Stimulated activated CD8-positive, alpha-beta memory T cell treated with anti-CD3 and anti-CD28 coated beads, Interleukin-15, amount 100 ng/mL, for 1 hour (primary cell): ENCODE data around the gene TEX2.
"Not testable (repeated sequence)": the region's sequence is repeated elsewhere in the genome, so short reads cannot be mapped to it uniquely, and the experiment has no call there.

Experiments
- DNase-seq: peaks from one replicate; pipeline ENCODE4 v3.0.0-alpha.2; 2020; ENCODE audit warnings: low read depth

Gene TEX2

DNA sequence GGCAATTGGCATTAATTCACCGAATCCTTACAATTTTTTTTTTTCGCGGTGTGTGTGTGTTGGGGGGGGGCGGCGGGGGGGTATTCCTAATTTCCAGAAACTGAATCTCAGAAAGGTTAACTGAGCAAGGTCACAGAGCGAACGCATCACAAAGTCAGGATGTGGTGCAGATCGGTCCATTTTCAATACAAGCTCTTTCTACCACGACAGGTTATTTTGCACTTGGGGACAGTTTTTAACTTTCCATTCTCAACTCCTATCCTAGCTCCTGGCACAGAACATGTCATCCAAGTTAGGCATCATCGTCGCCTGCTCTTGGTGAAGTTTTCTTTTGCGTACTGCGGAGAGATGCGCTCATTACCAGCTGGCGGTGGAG, 117.7 kb downstream of the TEX2 start:
- no peak for DNase-seq

DNA sequence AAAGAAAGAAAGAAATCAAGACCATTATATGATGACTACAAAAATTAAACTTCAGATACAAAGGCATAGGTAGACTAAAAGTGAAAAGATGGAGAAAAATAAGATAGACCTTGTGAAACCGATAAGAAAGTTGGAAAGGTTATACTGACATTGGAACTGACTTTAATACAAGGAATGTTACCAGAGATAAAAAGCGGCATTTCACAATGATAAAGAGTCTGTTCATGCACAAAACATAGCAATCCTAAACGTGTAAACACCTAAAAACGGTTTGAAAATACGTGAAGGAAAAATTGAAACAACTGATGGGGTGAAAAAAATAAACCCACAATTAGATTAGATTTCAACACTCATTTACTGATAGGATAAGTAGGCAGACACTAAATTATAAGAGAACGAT, 123.5 kb downstream of the TEX2 start:
- no peak for DNase-seq

DNA sequence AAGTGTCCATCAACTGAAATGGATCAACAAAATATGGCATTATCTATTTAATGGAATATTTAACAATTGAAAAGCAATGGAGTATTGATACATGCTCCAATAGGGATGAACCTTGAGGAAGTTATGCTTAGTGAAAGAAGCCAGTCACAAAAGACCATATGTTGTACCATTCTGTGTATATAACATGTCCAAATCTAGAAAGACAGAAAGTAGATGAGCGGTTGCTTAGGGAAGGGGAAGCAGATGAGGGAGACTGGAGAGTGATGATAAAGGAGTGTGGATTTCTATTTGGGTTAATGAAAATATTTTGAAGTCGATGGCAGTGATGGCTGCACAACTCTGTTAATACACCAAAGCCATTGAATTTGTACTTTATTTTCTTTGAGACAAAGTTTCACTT, 124.6 kb downstream of the TEX2 start:
- no peak for DNase-seq

DNA sequence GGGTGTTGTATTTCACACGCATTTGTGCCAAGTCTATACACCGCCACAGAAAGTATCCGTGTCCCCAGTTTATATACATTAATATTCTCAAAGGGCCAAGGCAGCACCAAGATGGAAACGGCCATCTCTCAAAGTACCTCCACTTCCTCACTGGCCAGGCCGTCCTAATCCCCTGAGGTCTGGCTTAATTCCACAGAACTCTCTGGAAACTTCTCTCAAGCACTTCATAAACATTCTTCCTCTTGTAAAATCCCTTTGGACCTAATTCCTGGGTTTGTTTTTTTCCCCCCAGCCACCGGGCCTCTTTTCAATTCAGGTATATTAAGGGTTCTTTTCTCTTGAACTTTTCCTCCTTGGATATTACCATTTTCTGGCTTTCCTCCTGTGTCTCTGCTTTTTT, 128.1 kb downstream of the TEX2 start:
- DNase-seq: no peak

DNA sequence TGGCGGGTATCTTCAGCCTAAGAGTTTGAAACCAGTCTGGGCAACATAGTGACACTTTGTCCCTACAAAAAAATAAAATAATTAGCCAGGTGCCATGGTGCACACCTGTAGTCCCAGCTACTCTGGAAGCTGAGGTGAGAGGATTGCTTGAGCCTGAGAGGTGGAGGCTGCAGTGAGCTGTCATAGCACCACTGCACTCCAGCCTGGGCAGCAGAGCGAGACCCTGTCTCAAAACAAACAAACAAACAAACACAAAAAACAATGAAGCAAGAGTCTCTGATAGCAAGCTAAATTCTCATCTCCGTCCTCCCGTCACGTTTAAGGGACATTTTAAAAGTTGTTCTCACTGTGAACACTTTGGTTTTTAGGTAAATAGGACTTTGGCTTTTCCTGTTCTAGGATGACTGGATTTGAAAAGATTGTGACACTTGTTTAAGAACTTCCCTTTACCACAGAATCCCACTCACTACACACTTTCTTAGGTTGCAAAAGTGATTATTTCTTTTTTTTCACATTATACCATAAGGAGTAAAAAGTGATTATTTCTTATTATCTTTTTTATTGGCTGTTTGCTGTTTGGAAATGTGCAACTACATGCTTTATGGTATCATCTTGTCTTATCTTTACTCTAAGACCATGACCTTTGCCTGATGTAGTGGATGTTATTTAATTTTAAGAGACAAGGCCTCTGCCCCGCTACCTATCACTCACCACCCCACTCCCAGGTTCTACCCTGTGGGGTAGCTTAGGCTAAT, 128.7 kb downstream of the TEX2 start:
- DNase-seq: no peak

DNA sequence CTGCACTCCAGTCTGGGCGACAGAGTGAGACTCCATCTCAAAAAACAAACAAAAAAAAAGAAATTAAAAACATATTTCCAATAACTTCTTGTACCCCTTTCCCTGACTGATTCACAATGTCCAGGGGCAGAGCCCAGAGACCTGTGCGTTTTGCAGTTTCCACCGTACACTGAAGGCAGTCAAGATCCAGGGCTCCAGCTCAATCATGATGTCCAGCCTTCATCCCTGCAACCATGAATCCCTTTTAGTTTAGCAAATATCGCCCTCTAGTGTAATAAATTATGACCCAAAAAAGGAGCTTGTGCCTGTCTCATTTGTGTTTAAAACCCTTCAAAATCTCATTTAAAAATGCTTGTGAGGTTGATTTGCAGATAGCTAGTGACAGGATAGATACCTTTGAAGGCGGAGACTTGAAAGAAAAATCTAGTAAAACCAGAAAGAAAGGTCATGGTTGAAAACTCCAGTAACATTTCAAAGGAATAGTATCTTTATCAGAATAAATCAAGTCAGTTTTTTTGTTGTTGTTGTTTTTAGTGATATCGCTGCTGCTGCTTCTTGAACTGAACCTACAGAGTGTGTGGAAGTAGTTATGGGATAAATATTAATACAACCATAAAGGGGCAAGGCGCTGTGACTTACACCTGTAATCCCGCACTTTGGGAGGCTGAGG, 129.4 kb downstream of the TEX2 start:
- no peak for DNase-seq

DNA sequence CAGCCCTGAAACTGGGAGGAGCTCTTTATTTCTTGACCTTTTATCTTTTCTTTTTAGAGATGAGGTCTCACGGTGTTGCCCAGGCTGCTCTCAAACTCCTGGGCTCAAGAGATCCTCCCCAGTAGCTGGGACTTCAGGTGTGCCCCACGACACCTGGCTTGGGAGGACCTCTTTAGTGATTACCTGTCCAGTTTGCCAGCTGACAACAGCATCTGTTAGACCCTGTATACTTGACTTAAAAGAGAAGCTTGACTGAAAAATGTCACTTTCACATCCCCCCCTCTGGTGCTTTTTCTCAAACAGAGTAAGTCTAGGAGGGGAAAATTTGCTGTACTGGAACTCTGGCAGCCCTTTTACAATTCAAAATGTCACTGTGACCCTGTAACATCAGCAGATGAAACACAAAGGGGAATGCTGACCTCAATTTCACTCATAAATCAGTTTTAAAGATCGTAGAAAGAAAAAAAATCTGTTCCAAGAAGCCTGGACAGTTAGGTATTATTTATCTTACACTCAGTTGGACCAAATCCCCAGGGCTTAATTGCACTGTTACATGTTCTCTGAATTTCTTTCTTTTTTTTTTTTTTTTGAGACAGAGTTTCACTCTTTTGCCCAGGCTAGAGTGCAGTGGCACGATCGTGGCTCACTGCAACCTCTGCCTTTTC, 131.3 kb downstream of the TEX2 start:
- DNase-seq: no peak

DNA sequence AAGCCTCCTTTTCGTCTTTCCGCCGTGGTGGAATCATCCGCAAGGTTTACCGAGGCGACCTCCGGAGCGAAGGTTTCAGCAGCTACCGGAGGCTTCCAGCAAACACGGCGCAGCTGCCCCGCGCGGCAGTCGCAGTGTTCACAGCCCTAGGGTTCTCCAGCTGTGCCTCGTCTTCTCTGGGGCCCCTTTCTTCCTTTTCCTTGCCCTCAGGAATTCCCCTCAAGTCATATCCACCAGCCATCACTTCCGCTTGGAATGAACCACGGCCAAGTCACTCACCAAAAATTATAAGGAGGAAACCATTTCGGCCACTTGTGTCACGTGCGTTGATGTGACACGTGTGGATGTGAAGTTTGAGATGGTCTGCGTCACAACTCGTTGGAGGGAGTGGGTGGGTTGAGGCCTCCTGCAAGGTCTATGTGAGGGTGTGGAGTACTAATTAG, 132.5 kb downstream of the TEX2 start:
- no peak for DNase-seq

DNA sequence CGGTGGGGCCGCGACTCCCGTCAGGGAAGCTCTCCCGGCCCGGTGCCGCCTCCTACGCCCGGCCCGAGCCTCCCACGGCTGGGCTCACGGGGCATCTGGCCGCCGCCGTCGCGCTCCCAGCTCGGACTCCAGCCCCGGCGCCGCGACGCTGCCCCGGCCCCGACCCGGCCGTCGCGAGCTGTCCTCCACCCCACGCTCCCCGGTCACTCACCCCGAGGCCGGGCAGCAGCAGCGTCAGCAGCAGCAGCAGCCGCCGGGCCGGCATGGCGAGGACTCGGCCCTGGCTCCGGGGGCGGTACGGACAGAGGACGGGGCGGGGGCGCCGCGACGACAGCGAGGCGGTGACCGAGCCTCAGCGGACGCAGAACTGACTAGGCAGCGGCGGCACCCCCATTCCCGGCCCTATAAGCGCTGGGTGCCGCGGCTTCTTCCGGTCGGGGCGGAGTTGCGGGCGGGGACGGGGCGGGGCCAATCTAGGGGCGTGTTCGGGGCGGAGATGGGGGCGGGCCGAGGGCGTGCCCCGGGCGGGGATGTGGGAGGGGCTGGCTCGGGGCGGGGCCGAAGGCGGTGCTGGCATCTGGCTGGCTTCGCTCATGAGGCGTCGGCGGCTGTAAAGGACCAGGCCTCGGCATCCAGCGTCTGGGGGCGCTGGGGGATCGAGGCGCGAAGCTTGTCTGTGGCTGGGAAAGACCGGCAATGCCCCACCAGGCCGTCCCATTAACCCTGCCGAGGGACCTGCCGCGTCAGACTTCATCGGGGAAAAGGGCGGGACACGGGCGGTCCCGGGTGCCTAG, 133.1 kb downstream of the TEX2 start, which contains the start of gene ERN1:
Gene ERN1, minus strand, starts transcription at position 380 of the 794 bp plus-strand sequence. Its CDS starts 115 bp downstream, at position 265.
- peak; percentile 84 for DNase-seq

DNA sequence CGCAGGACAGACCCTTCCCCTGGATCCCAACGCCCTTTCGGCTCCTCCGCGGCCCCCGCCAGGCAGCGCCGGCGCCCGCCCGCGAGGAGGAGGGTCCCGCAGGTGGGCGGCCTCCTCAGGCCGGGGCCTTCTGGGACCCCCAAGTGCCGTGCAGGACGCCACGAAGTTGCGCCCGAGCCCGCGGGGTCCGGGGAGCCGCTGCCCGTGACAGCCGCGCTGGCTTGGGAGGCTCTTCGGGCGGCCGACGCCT, 133.6 kb downstream of the TEX2 start:
- DNase-seq: no peak

DNA sequence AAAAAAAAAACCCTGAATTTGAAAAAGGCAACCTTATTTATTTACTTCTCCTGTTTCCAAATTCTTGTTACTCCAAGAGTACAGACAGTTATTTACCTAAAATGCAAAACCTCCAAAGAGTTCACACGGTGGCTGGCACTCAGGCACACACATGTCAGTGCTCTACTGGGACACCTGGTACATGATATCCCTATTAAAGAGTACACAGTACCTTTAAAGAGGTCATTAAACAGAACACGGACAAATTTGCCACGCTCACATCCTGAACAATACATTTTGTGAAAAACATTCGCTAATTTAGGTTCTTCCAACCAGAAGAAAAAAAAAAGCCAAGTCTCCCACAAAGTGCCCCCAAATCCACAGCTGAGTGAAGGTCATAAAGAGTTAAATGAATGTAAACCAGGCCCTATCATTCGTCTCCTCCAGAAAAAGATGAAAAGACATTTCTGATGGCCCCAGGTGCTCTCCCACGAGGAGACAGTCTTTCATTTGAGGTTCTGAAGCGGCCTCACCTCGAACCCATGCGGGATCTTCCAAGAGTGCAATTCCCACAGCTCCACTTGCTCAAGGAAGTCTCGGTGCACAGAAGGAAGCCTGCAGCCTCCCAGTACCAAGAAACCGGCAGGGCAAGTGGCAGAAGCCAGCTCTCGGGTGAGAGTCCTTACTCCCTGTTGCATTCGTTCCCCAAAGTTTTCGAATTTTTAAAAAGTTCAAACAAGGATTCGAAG, 134.1 kb downstream of the TEX2 start:
- DNase-seq: no peak

DNA sequence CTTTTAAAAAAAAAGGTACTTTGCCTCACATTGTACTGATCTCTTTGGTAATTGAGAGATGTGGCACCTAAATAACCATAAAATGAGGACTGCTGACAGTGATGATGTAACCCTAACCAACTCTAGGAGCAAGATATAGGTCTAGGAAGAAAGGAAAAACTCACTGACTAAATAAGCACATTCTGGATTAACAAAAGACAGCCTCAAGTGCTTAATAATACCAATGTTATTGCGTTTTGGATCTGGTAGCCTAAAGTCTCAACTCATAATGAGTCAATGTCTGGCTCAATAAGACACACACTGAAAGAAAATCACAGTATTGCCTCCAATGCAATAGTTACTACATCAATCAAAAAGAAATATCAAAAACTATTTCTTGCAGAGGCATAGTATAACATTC, 136.1 kb downstream of the TEX2 start:
- no peak for DNase-seq

DNA sequence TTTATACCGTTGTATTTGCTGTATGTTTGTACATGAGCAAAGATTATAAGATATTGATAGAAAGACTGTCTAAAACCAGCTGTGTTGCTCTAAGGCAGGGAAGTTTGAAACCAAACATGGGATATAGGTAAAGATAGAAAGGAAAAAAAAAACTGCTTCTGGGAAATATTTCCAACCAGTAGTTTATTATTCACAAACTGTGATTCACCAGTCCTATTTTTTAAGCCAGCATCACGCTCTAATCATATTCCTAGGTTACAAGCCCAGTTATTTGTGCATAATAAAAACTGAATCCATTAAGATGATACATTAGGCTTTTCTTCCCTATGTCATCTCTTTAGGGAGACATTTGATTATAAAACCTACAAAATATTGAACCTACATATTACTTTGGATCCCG, 137.1 kb downstream of the TEX2 start:
- DNase-seq: no peak

DNA sequence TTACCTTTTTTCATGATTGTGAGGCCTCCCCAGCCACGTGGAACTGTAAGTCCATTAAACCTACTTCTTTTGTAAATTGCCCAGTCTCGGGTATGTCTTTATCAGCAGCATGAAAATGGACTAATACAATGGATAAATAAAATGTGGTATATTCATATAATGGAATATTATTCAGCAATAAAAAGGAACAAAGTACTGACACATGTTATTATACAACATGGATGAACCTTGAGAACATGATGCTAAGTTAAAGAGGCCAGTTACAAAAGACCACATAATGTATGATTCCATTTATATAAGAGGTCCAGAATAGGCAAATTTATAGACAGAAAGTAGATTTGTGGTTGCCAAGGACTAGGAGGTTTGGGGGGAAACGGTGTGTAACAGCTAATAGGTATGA, 138.5 kb downstream of the TEX2 start:
- DNase-seq: no peak

DNA sequence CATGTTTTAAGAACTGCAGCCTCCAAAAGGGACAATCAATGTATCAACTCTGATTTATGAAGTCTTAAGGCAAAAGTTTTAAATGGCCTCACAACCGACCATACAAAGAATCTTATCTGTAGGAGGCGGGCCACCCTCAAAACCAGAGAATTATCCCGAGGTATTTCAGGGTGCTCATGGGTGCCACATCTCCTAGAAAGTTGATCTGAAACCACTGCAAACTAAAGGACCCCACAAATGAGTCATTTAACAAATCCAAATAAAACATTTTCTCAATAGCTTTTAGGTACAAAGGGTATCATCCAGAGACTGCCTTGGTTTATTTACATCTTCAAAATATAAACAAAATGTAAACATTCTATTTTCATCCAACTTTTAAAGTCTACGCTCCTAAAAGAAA, 139.9 kb downstream of the TEX2 start:
- no peak for DNase-seq

DNA sequence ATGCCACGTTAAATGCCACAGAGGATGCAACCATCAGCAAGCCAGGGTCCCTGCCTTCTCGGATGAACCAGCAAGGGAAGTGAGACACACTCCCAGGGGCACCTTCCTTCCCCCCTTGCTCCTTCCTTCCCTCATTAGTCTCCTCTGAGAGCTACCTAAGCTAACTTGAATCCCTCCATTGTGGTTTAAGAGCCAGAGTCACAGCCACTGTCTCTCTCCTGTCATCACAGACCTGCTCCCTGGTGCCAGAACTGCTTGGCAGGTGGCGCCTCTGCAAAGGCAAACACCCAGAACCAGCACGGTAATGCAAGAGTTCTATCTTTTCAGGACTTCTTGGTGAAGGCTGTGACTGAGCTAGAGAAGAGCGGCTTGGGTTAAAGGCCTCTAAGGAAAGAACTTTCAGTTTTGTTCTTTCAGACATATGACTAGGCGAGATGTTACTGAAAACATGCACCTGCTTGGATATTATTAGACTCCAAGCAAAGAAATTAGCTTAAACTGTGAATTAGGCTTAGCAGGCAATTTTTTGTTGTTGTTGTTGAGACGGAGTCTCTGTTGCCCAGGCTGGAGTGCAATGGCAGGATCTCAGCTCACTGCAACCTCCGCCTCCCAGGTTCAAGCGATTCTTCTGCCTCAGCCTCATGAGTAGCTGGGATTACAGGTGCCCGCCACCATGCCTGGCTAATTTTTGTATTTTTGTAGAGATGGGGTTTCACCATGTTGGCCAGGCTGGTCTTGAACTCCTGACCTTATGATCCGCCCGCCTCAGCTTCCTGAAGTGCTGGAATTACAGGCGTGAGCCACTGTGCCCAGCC, 141.9 kb downstream of the TEX2 start:
- DNase-seq: not testable (repeated sequence)

DNA sequence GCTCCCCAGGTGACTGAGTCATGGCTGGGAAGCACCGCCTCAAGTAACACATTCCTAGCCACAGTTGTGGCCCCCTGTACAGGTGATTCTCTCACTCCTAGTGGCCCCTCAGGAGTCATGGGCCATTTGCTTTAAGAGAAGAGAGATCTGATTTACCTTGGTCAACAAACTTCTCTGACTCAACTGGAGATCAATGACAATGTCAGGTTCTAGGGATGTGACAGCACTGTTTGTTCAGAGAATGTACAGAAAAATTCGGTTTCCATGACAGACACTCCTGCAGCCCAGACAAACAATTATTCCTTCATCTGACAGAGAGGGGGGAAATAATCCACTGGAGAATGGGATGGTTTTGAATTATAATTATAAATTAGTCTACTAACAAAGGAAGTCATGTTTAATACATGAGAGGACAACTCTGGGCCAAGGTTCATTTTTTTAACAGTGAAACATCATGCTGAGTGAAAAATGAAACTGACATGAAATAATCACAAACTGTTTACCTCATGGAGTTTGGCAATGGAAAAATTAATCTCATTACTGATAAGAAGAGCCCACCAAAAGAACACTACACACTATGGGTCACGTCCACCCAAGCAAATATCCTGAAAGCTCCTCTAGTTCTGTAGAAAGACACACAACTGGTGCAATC, 142.8 kb downstream of the TEX2 start:
- no peak for DNase-seq

DNA sequence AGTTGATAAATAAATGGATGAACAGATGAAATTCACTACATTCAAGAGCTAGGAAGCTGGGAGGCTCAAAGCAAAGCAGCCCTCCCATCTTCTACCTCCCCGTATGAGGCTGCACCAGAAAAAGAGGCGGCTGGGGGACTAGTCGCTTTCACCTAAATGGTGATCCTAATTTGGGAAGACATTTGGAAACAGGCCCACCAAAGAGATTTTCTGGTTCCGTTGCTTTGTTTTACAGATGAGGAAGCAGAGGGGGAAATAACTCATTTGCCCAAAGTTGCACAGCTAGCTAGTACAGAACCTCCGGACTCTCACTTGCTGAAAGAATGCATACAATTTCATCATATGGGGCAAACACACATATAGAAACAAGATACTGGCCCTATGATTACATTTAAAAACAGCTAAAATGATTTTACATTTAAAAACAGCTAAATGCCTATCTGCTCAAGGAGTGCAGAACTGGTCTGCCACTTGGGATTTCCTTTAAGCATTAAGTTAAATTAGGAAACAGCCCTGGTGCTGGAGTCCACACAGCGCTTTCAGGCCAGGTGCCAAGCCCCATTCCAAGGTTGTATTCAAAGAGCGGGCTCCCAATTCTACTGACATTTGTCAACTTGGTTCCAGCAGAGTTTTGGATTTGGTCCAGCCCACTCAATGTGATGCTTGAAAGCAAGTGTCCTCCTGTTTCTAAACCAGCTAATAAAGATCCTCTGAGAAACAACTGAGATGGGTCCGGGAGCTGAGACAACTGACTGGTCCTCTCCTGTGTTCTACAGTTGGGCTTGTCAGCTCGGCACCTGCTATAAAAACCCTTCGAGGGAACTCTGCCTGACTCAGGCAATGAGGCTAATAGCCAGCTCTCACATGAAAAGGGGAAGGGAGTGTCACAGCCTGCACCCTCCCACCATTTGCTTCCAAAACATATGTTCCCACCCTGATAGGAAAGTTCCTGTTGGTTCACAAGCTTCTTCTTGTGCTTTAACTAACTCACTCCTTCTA, 144.8 kb downstream of the TEX2 start:
- no peak for DNase-seq

DNA sequence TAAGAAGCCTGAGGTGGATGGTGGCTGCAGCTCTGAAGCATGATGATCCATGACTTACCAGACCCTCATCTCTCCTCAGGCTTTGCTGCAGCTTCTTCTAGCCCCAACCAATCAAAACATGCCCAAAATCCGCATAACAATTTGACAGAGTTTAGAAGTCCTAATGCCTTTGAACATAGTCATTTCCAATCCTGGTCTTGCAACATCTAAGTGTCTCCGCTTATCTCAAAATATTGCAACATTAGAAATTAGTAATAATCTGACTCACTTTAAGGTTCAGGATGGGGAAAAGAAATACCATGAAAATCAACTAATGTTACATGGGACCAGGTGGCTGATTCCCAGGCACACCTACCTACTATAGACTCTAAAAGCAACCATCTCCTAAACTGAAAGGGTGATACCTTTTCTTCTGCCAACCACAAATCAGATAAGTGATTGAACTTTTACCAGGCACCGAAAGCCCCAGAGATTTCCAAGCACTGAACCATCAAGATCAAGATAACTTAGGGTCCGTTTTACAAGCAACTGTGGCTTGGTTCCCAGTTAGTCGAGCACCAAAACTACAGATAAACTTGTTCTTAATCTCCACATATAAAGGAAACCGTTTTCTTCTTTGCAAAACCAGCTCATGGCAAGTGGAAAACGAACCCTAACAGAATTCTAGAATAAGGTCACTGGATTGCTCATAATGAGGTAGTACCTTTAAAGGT, 147.1 kb downstream of the TEX2 start:
- no peak for DNase-seq
